A549 (cell line): Measurements from ENCODE around the gene MAML2. TPM values are rescaled to one million over a fixed set of nuclear protein-coding genes. Genes with fewer than 3 reads are reported as not detected.

Source experiments
- ATAC-seq, 2 experiments: fragments of 200-7000 bp in 1 of 2; fragments of >200 bp in 1 of 2; cut with Nextera tagmentation in 1 of 2; cut with Tn5 transposase in 1 of 2; 3 replicates each; pipeline versions ENCODE4 v1.8.0 to v1.9.1; 2018 to 2020; ENCODE audit warnings: mild to moderate bottlenecking in 1 of 2, moderate library complexity in 1 of 2
- CTCF ChIA-PET: fragments of 300-600 bp; sonication (Branson Sonifier 250); formaldehyde crosslinking; extraction: SDS; loops from one replicate; lab custom pipeline; 2021; ENCODE audit warnings: antibody characterized with exemption, inconsistent platforms; lab: Yijun Ruan, JAX
- POLR2A ChIA-PET: fragments of 350-600 bp; formaldehyde crosslinking; extraction: SDS; loops from one replicate; lab custom pipeline; 2021; ENCODE audit warnings: antibody characterized with exemption, inconsistent platforms; lab: Yijun Ruan, JAX
- DNase-seq, 2 experiments: peaks; one replicate each; pipeline versions ENCODE4 v3.0.0 to v3.0.0-alpha.2; 2011 to 2016; ENCODE audit warnings: low read depth in 1 of 2, low spot score in 1 of 2
- FAIRE-seq: peaks from 2 replicates; lab custom pipeline; 2011; peaks lifted over from hg19 to GRCh38; lab: Jason Lieb, UNC
- H3K27ac ChIP-seq, 2 experiments: fragments of >200 bp; sonication (Bioruptor Twin); formaldehyde crosslinking; 3 replicates each; pipeline ENCODE4 v1.5.1; 2016 to 2017
- H3K4me1 ChIP-seq: fragments of >200 bp; sonication (Bioruptor Twin); formaldehyde crosslinking; 3 replicates; pipeline ENCODE4 v1.6.1; 2016
- H3K4me2 ChIP-seq: fragments of >200 bp; sonication (Bioruptor Twin); formaldehyde crosslinking; 3 replicates; pipeline ENCODE4 v1.6.1; 2016
- H3K4me3 ChIP-seq: fragments of >200 bp; sonication (Bioruptor Twin); formaldehyde crosslinking; 3 replicates; pipeline ENCODE4 v1.5.1; 2016
- H3K9me3 ChIP-seq: fragments of >200 bp; sonication (Bioruptor Twin); formaldehyde crosslinking; 3 replicates; pipeline ENCODE4 v1.6.1; 2016
- ATOH8 ChIP-seq: fragments of 250-450 bp; sonication (Bioruptor Pico); IDR thresholded peaks from 2 replicates; pipeline ENCODE4 v1.5.0; 2020; ENCODE audit warnings: low read depth, mild to moderate bottlenecking, moderate library complexity
- BCL3 ChIP-seq: fragments of >200 bp; sonication (Bioruptor Twin); formaldehyde crosslinking; IDR thresholded peaks from 3 replicates; pipeline ENCODE4 v1.6.1; 2016
- CBX2 ChIP-seq: fragments of 200-600 bp; sonication (generic); IDR thresholded peaks from 2 replicates; pipeline ENCODE4 v1.6.1; 2016; ENCODE audit warnings: low read depth, mild to moderate bottlenecking, borderline replicate concordance
- CBX8 ChIP-seq: fragments of 200-600 bp; sonication (generic); IDR thresholded peaks from 2 replicates; pipeline ENCODE4 v1.6.1; 2016
- CEBPB ChIP-seq, 2 experiments: fragments of >200 bp in 1 of 2; sonication (Bioruptor Twin) in 1 of 2; formaldehyde crosslinking in 1 of 2; IDR thresholded peaks; 2 replicates each; pipeline ENCODE4 v1.6.1; 2012 to 2016
- CHD4 ChIP-seq: fragments of 200-600 bp; sonication (generic); IDR thresholded peaks from 2 replicates; pipeline ENCODE4 v1.6.1; 2016; ENCODE audit warnings: antibody characterized with exemption, mild to moderate bottlenecking, borderline replicate concordance
- E2F6 ChIP-seq: IDR thresholded peaks from 2 replicates; pipeline ENCODE4 v1.6.1; 2012; ENCODE audit warnings: low read depth, borderline replicate concordance
- EHMT2 ChIP-seq: fragments of 200-600 bp; sonication (generic); IDR thresholded peaks from 2 replicates; pipeline ENCODE4 v1.6.1; 2016; ENCODE audit warnings: antibody characterized with exemption, low read depth, mild to moderate bottlenecking, moderate library complexity
- ELK1 ChIP-seq: fragments of 150-350 bp; IDR thresholded peaks from 2 replicates; pipeline ENCODE4 v1.6.1; 2014; ENCODE audit warnings: low read depth, mild to moderate bottlenecking, low read length
- ESRRA ChIP-seq: fragments of 150-350 bp; IDR thresholded peaks from 2 replicates; pipeline ENCODE4 v1.6.1; 2014; ENCODE audit warnings: mild to moderate bottlenecking, low read length, borderline replicate concordance
- FOSB ChIP-seq: fragments of 250-450 bp; sonication (Bioruptor Pico); IDR thresholded peaks from 2 replicates; pipeline ENCODE4 v1.5.0; 2020; ENCODE audit warnings: mild to moderate bottlenecking, moderate library complexity
- FOSL2 ChIP-seq, 2 experiments: fragments of 450-650 bp in 1 of 2; fragments of >200 bp in 1 of 2; sonication (Bioruptor Twin) in 1 of 2; formaldehyde crosslinking; IDR thresholded peaks; 2 replicates each; pipeline versions ENCODE4 v1.5.0 to v1.6.1; 2016 to 2020; ENCODE audit warnings: mild to moderate bottlenecking in 1 of 2, moderate library complexity in 1 of 2
- HES2 ChIP-seq: fragments of >200 bp; sonication (Bioruptor Twin); formaldehyde crosslinking; IDR thresholded peaks from 2 replicates; pipeline ENCODE4 v1.6.1; 2016
- HEYL ChIP-seq: fragments of 250-450 bp; sonication (Bioruptor Pico); IDR thresholded peaks from 2 replicates; pipeline ENCODE4 v1.8.0; 2021; ENCODE audit warnings: mild to moderate bottlenecking, moderate library complexity
- HOXB13 ChIP-seq: fragments of 250-450 bp; sonication (Bioruptor Pico); IDR thresholded peaks from 2 replicates; pipeline ENCODE4 v1.5.0; 2020; ENCODE audit warnings: low read depth, mild to moderate bottlenecking, moderate library complexity
- MAX ChIP-seq: IDR thresholded peaks from 2 replicates; pipeline ENCODE4 v1.6.1; 2012
- NFE2L2 ChIP-seq: fragments of 150-350 bp; conservative IDR thresholded peaks from 2 replicates; pipeline ENCODE4 v1.6.1; 2014; ENCODE audit warnings: low read length
- NPAS2 ChIP-seq: fragments of 250-450 bp; sonication (Bioruptor Pico); IDR thresholded peaks from 2 replicates; pipeline ENCODE4 v1.8.0; 2022; ENCODE audit warnings: mild to moderate bottlenecking, moderate library complexity, borderline replicate concordance
- PHF8 ChIP-seq: fragments of 200-600 bp; sonication (generic); IDR thresholded peaks from 2 replicates; pipeline ENCODE4 v1.6.1; 2016; ENCODE audit warnings: low read depth, mild to moderate bottlenecking, antibody characterized with exemption, moderate library complexity, borderline replicate concordance
- POLR2A ChIP-seq: IDR thresholded peaks from 2 replicates; pipeline ENCODE4 v1.6.1; 2012; ENCODE audit warnings: mild to moderate bottlenecking, low read length
- POLR2AphosphoS2 ChIP-seq: conservative IDR thresholded peaks from 2 replicates; pipeline ENCODE4 v1.6.1; 2012; ENCODE audit warnings: low read length, improper control_type of control experiment, inconsistent platforms
- RCOR1 ChIP-seq: fragments of 150-350 bp; IDR thresholded peaks from 2 replicates; pipeline ENCODE4 v1.6.1; 2014; ENCODE audit warnings: antibody characterized with exemption, low read length, low read depth
- SMC3 ChIP-seq: fragments of >200 bp; sonication (Bioruptor Twin); formaldehyde crosslinking; IDR thresholded peaks from 3 replicates; pipeline ENCODE4 v1.6.1; 2018; ENCODE audit warnings: inconsistent platforms
- ZC3H11A ChIP-seq: fragments of 450-650 bp; IDR thresholded peaks from 2 replicates; pipeline ENCODE4 v1.6.1; 2014; ENCODE audit warnings: antibody characterized with exemption, mild to moderate bottlenecking
- ZNF302 ChIP-seq: fragments of 250-450 bp; sonication (Bioruptor Pico); IDR thresholded peaks from 2 replicates; pipeline ENCODE4 v1.9.0; 2021; ENCODE audit warnings: inconsistent platforms, mild to moderate bottlenecking, moderate library complexity
- WGBS: methylation state at CpG from one replicate; pipeline ENCODE4 v1.1.6; 2017; ENCODE audit errors: missing lambda C conversion rate; 5-methylcytosine and 5-hydroxymethylcytosine counted together
- polyA plus RNA-seq, 4 experiments: library from polyadenylated mRNA; depleted of rRNA in 3 of 4; stranded (reverse); fragments of >200 nt; fragmentation: RNase III in 1 of 4; extraction: RNeasy Plus Mini Kit Qiagen cat#74134 plus additional on column Dnase treatment in 1 of 4; gene quantifications; 2 replicates in 3 of 4; 3 replicates in 1 of 4; pipeline ENCODE4 v1.2.3, GENCODE V29; 2011 to 2017
- TF ChIP-seq, protein P1 (sequence below): fragments of 200-600 bp; sonication (generic); IDR thresholded peaks from 2 replicates; pipeline ENCODE4 v1.6.1; 2016; ENCODE audit warnings: antibody characterized with exemption, mild to moderate bottlenecking, moderate library complexity

Gene MAML2
- polyA plus RNA-seq, 2 of the 4 experiments (the other 2 are of a cell fraction): 1.5 to 2.5 TPM

GRCh38 chr11:96125400-96125799 is 217.6 kb downstream of the MAML2 start:
- TF ChIP-seq, protein P1, sequence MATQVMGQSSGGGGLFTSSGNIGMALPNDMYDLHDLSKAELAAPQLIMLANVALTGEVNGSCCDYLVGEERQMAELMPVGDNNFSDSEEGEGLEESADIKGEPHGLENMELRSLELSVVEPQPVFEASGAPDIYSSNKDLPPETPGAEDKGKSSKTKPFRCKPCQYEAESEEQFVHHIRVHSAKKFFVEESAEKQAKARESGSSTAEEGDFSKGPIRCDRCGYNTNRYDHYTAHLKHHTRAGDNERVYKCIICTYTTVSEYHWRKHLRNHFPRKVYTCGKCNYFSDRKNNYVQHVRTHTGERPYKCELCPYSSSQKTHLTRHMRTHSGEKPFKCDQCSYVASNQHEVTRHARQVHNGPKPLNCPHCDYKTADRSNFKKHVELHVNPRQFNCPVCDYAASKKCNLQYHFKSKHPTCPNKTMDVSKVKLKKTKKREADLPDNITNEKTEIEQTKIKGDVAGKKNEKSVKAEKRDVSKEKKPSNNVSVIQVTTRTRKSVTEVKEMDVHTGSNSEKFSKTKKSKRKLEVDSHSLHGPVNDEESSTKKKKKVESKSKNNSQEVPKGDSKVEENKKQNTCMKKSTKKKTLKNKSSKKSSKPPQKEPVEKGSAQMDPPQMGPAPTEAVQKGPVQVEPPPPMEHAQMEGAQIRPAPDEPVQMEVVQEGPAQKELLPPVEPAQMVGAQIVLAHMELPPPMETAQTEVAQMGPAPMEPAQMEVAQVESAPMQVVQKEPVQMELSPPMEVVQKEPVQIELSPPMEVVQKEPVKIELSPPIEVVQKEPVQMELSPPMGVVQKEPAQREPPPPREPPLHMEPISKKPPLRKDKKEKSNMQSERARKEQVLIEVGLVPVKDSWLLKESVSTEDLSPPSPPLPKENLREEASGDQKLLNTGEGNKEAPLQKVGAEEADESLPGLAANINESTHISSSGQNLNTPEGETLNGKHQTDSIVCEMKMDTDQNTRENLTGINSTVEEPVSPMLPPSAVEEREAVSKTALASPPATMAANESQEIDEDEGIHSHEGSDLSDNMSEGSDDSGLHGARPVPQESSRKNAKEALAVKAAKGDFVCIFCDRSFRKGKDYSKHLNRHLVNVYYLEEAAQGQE: no peak
- TF ChIP-seq CBX2 (no peak), POLR2AphosphoS2 (no peak), BCL3 (no peak), CEBPB (IDR thresholded peaks at IDR 0.05) (no peak), E2F6 (no peak), ELK1 (no peak), RCOR1 (no peak), HES2 (no peak), HOXB13 (no peak), FOSB (no peak), ESRRA (no peak), CBX8 (no peak), HEYL (CRISPR knock-in tag) (no peak), NFE2L2 (no peak), ATOH8 (no peak), EHMT2 (no peak)
- Histone ChIP-seq H3K4me2 (no peak overlapping the region), H3K9me3 (no peaks in the 10 kb centered on the region), H3K4me3 (no peak overlapping the region), H3K4me1 (no peaks in the 10 kb centered on the region), H3K27ac (no peak overlapping the region)
- ATAC-seq (no peak), FAIRE-seq (no peak), DNase-seq (no peak)
- CTCF ChIA-PET: no interaction called here
- WGBS: 91% methylated on average over 7 of the region's 7 CpGs
- POLR2A ChIA-PET: no interaction called here

GRCh38 chr11:96124155-96124554 is 218.8 kb downstream of the MAML2 start:
- ChIA-PET CTCF (no interaction called here), POLR2A (no interaction called here)
- TF ChIP-seq FOSL2 (IDR thresholded peaks at IDR 0.05): no peak
- TF ChIP-seq FOSL2 (CRISPR knock-in tag; IDR thresholded peaks at IDR 0.05): no peak
- TF ChIP-seq NPAS2 (CRISPR knock-in tag): no peak
- TF ChIP-seq CHD4: no peak
- TF ChIP-seq PHF8: no peak
- no peak for TF ChIP-seq ZC3H11A
- TF ChIP-seq ESRRA: no peak
- no peak for TF ChIP-seq POLR2A
- TF ChIP-seq CBX2: no peak
- no peak for TF ChIP-seq POLR2AphosphoS2
- no peak for TF ChIP-seq E2F6
- no peak for TF ChIP-seq MAX
- TF ChIP-seq ZNF302 (CRISPR knock-in tag): no peak
- no peak for TF ChIP-seq SMC3
- no peaks in the 10 kb centered on the region for H3K9me3 ChIP-seq
- H3K27ac ChIP-seq: no peak overlapping the region
- H3K4me3 ChIP-seq: no peak overlapping the region
- no peaks in the 10 kb centered on the region for H3K4me1 ChIP-seq
- no peak overlapping the region for H3K4me2 ChIP-seq
- FAIRE-seq (no peak), ATAC-seq (no peak), DNase-seq (no peak)
- 80% methylated on average over 2 of the region's 2 CpGs for WGBS
